ENCODE data around the gene HDLBP.

Gene HDLBP

GRCh38 chr2:241254904-241255351 is 60.5 kb downstream of the HDLBP start:
- in situ Hi-C loops (cut with MboI; ENCODE audit: low sequenced_read_pairs): no loop called here

DNA sequence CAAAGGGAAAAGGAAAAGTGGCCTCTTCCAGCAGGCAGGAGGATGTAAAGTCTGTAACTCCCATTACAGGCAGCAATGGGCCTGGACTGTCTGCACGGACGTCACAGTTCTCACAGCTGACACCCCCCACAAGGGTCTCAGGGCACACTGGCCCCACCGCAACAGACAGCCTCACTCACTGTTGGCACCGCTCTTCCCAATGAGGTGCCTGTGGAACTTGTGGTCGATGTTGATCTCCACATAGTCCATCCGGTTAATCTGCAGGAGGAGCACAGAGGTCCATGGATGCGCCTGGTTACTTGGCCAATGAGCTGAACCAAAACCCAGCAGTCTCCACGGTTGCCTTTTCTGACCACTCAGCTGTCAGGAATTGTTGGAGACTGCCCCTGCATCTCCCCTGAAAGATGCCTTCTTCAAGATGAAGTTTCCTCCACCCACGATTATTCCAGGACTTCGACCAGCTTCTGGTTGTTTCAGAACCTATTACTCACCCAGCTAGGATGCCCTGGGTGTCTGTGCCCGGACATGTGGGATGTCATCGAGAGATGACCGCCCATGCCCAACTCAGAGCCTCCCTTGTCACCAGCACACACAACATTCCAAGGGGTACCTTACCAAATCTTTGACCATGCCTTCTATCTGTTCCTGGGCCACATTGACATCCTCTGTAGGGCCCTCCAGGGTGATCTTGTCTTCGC is 62.5 kb downstream of the HDLBP start:
- in situ Hi-C loops (cut with MboI; ENCODE audit: low sequenced_read_pairs): no loop called here

GRCh38 chr2:241249654-241250053 is 65.8 kb downstream of the HDLBP start:
- in situ Hi-C loops (cut with MboI; ENCODE audit: low sequenced_read_pairs): no loop called here

DNA sequence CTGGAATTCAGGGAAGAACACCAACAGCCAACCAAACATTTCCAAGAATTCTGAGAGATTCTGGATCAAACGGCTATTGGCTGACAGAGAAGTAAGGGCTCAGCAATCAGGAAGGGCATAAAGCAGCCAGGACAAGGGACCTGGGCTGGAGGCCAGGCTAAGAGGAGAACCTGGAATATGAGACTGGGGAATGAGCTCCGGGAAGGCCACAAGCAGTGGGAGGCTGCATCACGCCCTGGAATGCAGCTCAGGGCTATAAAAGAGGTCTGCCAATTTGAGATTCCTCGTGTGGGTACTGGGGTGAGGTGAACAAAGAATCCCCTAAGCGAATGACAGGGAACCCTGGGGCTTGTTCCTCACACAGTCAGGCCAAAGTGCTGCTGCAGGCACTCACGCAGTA is 66.6 kb downstream of the HDLBP start:
- in situ Hi-C loops (cut with MboI; ENCODE audit: low sequenced_read_pairs): no loop called here

DNA sequence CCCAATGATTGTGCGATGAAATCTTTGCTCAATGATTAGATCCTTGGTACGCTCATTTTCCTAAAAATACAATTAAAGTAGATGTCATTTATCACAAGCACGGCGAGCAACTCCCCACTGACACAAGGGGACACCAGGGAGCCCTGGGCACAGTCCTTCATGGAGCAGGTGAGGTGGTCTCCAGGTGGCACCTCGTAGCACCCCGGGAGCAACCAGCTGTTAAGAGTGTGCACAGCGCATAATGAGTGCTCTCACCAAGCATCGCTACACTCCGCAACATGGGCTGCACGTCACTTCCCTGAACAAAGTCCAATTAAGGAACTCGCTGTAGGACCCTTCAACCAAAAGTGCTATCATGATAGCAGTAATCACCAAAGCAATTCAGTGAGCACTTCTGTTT is 67.2 kb downstream of the HDLBP start:
- in situ Hi-C loops (cut with MboI; ENCODE audit: low sequenced_read_pairs): no loop called here

DNA sequence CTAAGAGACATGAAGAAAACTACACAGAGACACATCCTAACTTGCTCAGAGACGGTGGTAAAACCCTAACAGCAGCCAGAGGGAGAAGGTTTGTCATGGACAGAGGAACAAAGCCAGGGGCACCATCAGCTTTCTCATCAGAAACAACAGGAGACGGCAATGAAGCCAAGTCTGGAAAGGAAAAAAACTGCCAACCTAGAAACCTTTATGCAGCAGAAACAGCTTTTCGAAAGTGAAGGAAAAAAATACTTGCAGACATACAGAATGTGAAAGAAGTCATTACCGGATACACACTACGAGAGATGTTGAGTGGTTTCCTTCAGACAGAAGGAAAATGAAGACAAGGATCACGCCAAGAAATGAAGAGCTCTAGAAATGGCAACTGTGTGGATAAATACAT is 71.1 kb downstream of the HDLBP start:
- in situ Hi-C loops (cut with MboI; ENCODE audit: low sequenced_read_pairs): no loop called here

GRCh38 chr2:241242306-241242705 is 73.2 kb downstream of the HDLBP start:
- in situ Hi-C loops (cut with MboI; ENCODE audit: low sequenced_read_pairs): no loop called here

- in situ Hi-C loops (cut with MboI; ENCODE audit: low sequenced_read_pairs): no loop called here
Observed at GRCh38 chr2:241241669-241242068, 73.8 kb downstream of the HDLBP start.

- in situ Hi-C loops (cut with MboI; ENCODE audit: low sequenced_read_pairs): no loop called here
Observed at GRCh38 chr2:241240320-241241004, 75.0 kb downstream of the HDLBP start.

GRCh38 chr2:241239552-241240202 is 75.8 kb downstream of the HDLBP start:
- in situ Hi-C loops (cut with MboI; ENCODE audit: low sequenced_read_pairs): no loop called here

GRCh38 chr2:241238693-241239198 is 76.7 kb downstream of the HDLBP start:
- in situ Hi-C loops (cut with MboI; ENCODE audit: low sequenced_read_pairs): no loop called here

DNA sequence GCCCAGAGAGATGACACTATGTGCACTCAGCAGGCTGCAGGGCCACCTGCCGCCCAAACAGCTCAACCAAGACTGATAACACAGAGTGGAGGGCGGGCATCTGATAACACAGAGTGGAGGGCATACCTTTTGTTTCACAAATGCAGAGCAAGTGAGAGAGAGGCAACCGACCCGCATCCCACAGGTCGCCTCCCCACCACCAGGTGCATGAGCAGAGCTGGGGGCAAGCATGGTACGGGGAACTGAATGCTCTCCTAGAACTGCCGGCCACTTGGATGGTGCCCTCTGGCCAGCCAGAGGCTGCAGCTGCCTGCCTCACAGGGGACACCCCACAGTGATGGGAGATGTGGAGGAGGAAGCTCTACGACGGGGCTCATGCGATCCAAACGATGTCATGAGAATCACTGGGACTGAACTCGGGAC is 77.5 kb downstream of the HDLBP start:
- in situ Hi-C loops (cut with MboI; ENCODE audit: low sequenced_read_pairs): no loop called here

GRCh38 chr2:241237047-241237446 is 78.4 kb downstream of the HDLBP start:
- in situ Hi-C loops (cut with MboI; ENCODE audit: low sequenced_read_pairs): no loop called here

DNA sequence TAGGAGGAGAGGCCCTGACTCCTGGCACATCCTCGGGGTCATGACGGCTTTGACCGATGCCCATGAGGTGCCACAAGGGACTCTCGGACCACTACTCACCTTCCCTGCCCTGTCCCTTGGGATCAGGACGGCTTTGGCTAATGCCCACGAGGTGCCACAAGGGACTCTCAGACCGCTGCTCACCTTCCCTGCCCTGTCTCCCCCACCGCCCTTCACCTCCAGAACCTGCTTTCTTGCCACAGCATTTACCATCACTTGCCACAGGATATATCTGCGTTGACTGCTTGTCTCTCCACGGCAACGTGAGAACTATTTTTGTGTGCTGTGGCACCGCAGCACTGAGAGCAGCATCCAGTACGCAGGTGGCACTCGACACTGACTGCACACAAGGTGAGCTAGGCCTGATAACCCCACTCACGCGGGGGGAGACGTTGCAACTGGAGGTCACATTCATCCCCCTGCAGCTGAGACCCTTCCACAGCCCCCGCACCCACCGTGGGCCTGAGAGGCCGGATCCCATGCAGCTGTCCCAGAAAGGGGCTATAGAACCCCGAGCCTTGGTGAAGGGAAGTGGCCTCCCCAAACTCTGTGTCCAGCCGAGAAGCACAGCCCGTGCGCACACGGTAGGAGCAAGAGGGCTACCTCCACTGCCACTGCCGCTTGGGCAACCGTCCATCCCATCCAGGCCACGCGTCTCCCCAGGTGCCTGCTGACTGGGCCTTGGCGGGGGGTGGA is 79.4 kb downstream of the HDLBP start:
- in situ Hi-C loops (cut with MboI; ENCODE audit: low sequenced_read_pairs): no loop called here

GRCh38 chr2:241234962-241235740 is 80.3 kb downstream of the HDLBP start:
- in situ Hi-C loops (cut with MboI; ENCODE audit: low sequenced_read_pairs): no loop called here

- in situ Hi-C loops (cut with MboI; ENCODE audit: low sequenced_read_pairs): no loop called here
Observed at GRCh38 chr2:241234066-241234790, 81.2 kb downstream of the HDLBP start.

DNA sequence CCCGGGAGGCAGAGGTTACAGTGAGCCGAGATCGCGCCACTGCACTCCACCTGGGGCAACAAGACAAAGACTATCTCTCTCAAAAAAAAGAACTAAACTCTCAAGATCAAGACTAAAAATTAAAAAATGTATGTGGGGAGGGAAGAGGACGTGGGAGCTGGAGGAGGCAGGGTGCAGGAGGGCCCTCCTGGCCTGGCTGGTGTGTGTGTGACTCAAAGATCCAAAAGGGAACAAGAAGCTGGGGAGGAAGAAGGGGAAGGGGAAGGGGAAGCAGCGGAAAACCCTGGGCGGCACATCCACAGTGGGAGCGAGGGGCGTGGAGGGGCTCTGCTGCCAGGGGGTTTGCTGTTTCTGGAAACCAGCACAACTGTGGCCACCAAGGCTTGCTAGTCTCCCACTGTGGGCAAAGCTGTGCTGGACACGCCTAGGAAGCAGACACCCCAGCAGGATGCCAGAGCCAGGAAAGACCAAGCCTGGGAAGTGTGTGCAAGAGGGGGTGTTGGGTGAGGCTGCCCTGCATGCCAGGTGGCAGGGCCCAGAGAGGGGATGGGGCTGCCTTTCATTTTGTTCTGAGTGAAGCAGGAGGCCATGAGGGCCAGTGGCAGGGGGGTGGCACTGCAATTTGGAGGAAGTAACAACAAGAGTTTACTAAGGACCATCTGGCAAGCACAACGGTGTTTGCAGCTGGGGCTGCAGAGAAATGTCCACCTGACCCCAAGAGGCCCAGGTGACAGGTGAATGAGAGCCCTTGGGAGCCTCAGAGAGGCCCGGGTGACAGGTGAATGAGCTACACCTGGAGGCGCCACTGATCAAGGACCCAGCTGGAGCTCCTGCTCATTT is 82.5 kb downstream of the HDLBP start:
- in situ Hi-C loops (cut with MboI; ENCODE audit: low sequenced_read_pairs): no loop called here

GRCh38 chr2:241230435-241230834 is 85.0 kb downstream of the HDLBP start:
- in situ Hi-C loops (cut with MboI; ENCODE audit: low sequenced_read_pairs): no loop called here

All from HL-60/S4 (cell line).